Tibial nerve (tissue), 4 donors: ENCODE results near the gene PREX1. TPM values are rescaled to one million over a fixed set of nuclear protein-coding genes. Genes with fewer than 3 reads are reported as not detected.
A peak's percentile ranks its signal among the peaks of the same experiment; 100 is the strongest.
"Not testable (repeated sequence)": the region's sequence is repeated elsewhere in the genome, so short reads cannot be mapped to it uniquely, and the experiment has no call there.

Experiments used
- DNase-seq, 2 donors: peaks; one replicate each; pipeline ENCODE4 v3.0.0-alpha.2; 2019; ENCODE audit warnings: low spot score in 2 of 2
- H3K27ac ChIP-seq, 4 donors: fragments of 200-600 bp; sonication (generic) in 3 of 4; one replicate each; pipeline ENCODE4 v1.5.1; 2017 to 2019; ENCODE audit warnings: mild to moderate bottlenecking in 1 of 4
- H3K27me3 ChIP-seq, 2 donors: fragments of 200-600 bp; sonication (generic) in 1 of 2; one replicate each; pipeline versions ENCODE4 v1.5.1 to v1.6.0; 2017 to 2019
- H3K36me3 ChIP-seq, 3 donors: fragments of 200-600 bp; sonication (generic); one replicate each; pipeline ENCODE4 v1.5.1; 2018 to 2019
- H3K4me1 ChIP-seq, 4 donors: fragments of 200-600 bp; sonication (generic) in 3 of 4; one replicate each; pipeline ENCODE4 v1.5.1; 2017 to 2019
- H3K4me3 ChIP-seq, 4 donors: fragments of 200-600 bp; sonication (generic) in 3 of 4; one replicate each; pipeline ENCODE4 v1.5.1; 2017 to 2019; ENCODE audit warnings: mild to moderate bottlenecking in 1 of 4, moderate library complexity in 1 of 4
- H3K9me3 ChIP-seq, 4 donors: fragments of 200-600 bp; sonication (generic) in 3 of 4; one replicate each; pipeline ENCODE4 v1.5.1; 2017 to 2019
- EP300 ChIP-seq, 2 donors: sonication (generic); formaldehyde crosslinking; IDR thresholded peaks; one replicate each; pipeline ENCODE4 v1.6.1; 2017; ENCODE audit warnings: antibody characterized with exemption in 2 of 2, mild to moderate bottlenecking in 1 of 2
- POLR2A ChIP-seq, 2 donors: fragments of 450-650 bp; IDR thresholded peaks; one replicate each; pipeline ENCODE4 v1.6.1; 2017; ENCODE audit warnings: antibody characterized with exemption in 2 of 2, mild to moderate bottlenecking in 2 of 2, moderate library complexity in 2 of 2
- WGBS, 2 donors: methylation state at CpG; one replicate each; pipeline ENCODE4 v1.1.5; 2018; 5-methylcytosine and 5-hydroxymethylcytosine counted together
- total RNA-seq, 4 donors: library from RNA; depleted of rRNA; stranded (reverse); fragments of >200 nt; gene quantifications; one replicate each; pipeline ENCODE4 v1.1.0, GENCODE V29; 2016
- TF ChIP-seq, protein P1 (sequence below), 5 experiments: fragments of 200-600 bp in 3 of 5; fragments of 450-650 bp in 2 of 5; sonication (generic) in 3 of 5; IDR thresholded peaks; one replicate each; pipeline ENCODE4 v1.5.1; 2016 to 2019; ENCODE audit warnings: antibody characterized with exemption in 5 of 5, mild to moderate bottlenecking in 3 of 5, moderate library complexity in 2 of 5

PREX1 gene
- total RNA-seq, 4 donors from 2014 or later = 30.1 to 50.7 (median 32.5) TPM

- 81 to 85% methylated on average over 7 of the region's 7 CpGs for WGBS, 2 donors
- Histone ChIP-seq H3K27ac (peak overlapping the region in 1 of 4 donors; percentile 72), H3K27me3 (no peaks in the 10 kb centered on the region), H3K9me3 (peaks cover 0 to 1% (median 0%) of the 10 kb centered on the region in 4 donors), H3K4me3 (no peak overlapping the region), H3K36me3 (peaks cover 0 to 10% (median 0%) of the 10 kb centered on the region in 3 donors), H3K4me1 (peaks cover 0 to 33% (median 14%) of the 10 kb centered on the region in 4 donors)
- no peak for DNase-seq
- TF ChIP-seq EP300 (IDR thresholded peaks at IDR 0.05) = no peak
- TF ChIP-seq, protein P1, sequence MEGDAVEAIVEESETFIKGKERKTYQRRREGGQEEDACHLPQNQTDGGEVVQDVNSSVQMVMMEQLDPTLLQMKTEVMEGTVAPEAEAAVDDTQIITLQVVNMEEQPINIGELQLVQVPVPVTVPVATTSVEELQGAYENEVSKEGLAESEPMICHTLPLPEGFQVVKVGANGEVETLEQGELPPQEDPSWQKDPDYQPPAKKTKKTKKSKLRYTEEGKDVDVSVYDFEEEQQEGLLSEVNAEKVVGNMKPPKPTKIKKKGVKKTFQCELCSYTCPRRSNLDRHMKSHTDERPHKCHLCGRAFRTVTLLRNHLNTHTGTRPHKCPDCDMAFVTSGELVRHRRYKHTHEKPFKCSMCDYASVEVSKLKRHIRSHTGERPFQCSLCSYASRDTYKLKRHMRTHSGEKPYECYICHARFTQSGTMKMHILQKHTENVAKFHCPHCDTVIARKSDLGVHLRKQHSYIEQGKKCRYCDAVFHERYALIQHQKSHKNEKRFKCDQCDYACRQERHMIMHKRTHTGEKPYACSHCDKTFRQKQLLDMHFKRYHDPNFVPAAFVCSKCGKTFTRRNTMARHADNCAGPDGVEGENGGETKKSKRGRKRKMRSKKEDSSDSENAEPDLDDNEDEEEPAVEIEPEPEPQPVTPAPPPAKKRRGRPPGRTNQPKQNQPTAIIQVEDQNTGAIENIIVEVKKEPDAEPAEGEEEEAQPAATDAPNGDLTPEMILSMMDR (IDR thresholded peaks at IDR 0.05) = no peak
- no peak for TF ChIP-seq POLR2A (IDR thresholded peaks at IDR 0.05)
Observed at GRCh38 chr20:48759631-48760245, 68.1 kb downstream of the PREX1 start.

- DNase-seq = no peak
- 71 to 74% methylated on average over 15 to 16 of the region's 16 CpGs for WGBS, 2 donors
- Histone ChIP-seq H3K4me3 (no peak overlapping the region), H3K4me1 (peaks cover 0 to 26% (median 11%) of the 10 kb centered on the region in 4 donors), H3K27me3 (no peaks in the 10 kb centered on the region), H3K36me3 (peaks cover 0 to 10% (median 0%) of the 10 kb centered on the region in 3 donors), H3K9me3 (no peaks in the 10 kb centered on the region), H3K27ac (no peak overlapping the region)
- TF ChIP-seq POLR2A (IDR thresholded peaks at IDR 0.05) (no peak), EP300 (IDR thresholded peaks at IDR 0.05) (no peak)
- TF ChIP-seq, protein P1 (IDR thresholded peaks at IDR 0.05) = no peak
Observed at GRCh38 chr20:48758206-48758820, 69.5 kb downstream of the PREX1 start.

DNA sequence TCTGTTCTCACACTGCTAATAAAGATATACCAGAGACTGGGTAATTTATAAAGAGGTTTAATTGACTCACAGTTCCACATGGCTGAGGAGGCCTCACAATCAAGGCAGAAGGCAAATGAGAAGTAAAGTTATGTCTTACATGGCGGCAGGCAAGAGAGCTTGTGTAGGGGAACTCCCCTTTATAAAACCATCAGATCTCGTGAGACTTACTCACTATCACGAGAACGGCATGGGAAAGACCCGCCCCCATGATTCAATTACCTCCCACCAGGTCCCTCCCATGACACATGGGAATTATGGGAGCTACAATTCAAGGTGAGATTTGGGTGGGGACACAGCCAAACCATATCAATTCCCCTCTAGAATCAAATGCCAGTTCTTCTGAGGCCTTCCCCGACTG lies 71.0 kb downstream of the PREX1 start:
- not testable (repeated sequence) for H3K27me3 ChIP-seq, H3K9me3 ChIP-seq, DNase-seq, H3K27ac ChIP-seq, H3K36me3 ChIP-seq, H3K4me3 ChIP-seq
- H3K4me1 ChIP-seq = peaks cover 0 to 29% (median 12%) of the 10 kb centered on the region in 4 donors
- WGBS, 2 donors = 79 to 83% methylated on average over 6 of the region's 6 CpGs

DNA sequence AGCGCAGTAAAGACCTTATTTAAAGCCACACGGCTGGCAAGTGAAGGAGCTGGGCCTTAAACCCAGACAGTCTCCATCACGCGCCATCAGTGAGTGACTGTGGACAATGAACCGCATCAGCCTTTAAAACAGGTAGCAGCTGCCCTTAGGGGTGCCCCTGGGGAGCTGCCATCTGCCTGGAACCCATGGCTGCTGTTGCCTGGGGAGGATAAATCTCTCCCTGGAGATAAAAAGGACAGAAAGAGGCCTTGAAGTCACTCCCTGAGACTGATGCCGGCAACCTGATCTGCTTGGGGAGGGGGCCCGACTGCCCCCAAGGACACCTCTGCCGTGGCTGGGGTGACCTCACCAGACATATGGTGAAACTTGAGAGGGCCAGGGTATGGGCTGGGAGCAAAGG lies 73.5 kb downstream of the PREX1 start:
- Histone ChIP-seq H3K4me1 (peaks cover 0 to 25% (median 9%) of the 10 kb centered on the region in 4 donors), H3K4me3 (no peak overlapping the region), H3K27me3 (no peaks in the 10 kb centered on the region), H3K27ac (no peak overlapping the region), H3K9me3 (no peaks in the 10 kb centered on the region), H3K36me3 (peaks cover 0 to 10% (median 0%) of the 10 kb centered on the region in 3 donors)
- WGBS, 2 donors = 65 to 77% methylated on average over 8 of the region's 8 CpGs
- TF ChIP-seq EP300 (IDR thresholded peaks at IDR 0.05) (no peak), POLR2A (IDR thresholded peaks at IDR 0.05) (no peak)
- TF ChIP-seq, protein P1 (IDR thresholded peaks at IDR 0.05) = no peak
- DNase-seq = no peak

- Histone ChIP-seq H3K4me3 (no peak overlapping the region), H3K27me3 (no peaks in the 10 kb centered on the region), H3K36me3 (peaks cover 0 to 10% (median 0%) of the 10 kb centered on the region in 3 donors), H3K4me1 (peaks cover 0 to 20% (median 9%) of the 10 kb centered on the region in 4 donors), H3K27ac (no peak overlapping the region), H3K9me3 (no peaks in the 10 kb centered on the region)
- DNase-seq = no peak
- TF ChIP-seq, protein P1 (IDR thresholded peaks at IDR 0.05) = no peak
- no peak for TF ChIP-seq POLR2A (IDR thresholded peaks at IDR 0.05)
- TF ChIP-seq EP300 (IDR thresholded peaks at IDR 0.05) = no peak
- 92% methylated on average over 6 of the region's 6 CpGs for WGBS, 2 donors
Observed at GRCh38 chr20:48752963-48753362, 74.8 kb downstream of the PREX1 start.
